GM10266 (cell line): ENCODE results near the gene TSPAN5.

Experiments
- DNase-seq: peaks from one replicate; pipeline ENCODE4 v3.0.0; 2012; ENCODE audit errors: extremely low spot score
- TF ChIP-seq, protein P1 (sequence below): IDR thresholded peaks from 2 replicates; pipeline ENCODE4 v1.5.1; 2012; ENCODE audit warnings: mild to moderate bottlenecking, low read depth; ENCODE audit not compliant: control insufficient read depth, insufficient read depth; ENCODE audit errors: missing control alignments

TSPAN5 gene

DNA sequence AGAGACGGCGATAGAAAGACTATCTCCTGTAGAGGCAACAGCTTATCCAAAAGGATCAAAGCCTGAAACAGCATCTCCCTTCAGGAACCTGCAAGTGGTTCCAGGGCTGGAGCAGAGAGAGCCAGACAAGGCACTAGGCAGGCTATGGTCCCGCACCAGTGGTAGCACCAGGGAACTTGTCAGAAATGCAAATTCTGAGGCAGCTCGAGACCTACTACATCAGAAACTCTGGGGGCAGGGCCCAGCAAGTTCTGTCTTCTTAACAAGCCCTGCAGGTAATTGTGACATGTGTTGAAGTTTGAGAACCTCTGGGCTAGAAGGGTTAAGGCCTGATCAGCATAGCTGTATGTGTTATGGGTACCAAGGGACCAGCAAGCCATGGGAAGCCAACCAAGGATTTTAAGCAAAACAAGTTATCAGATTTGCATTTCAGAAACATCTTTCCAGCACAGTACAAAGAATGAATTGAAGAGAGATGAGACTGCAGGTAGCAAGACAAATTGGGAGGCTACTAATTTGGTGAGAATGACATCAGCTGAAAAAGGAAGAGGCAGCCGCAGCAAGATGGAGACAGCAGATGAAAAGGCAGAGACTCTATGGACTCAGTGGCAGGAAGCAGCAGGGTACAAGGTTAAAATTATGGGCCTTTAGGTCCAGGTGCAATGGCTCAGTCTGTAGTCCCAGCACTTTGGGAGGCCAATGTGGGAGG lies 139.7 kb downstream of the TSPAN5 start:
- peak; percentile 20 for DNase-seq
- TF ChIP-seq, protein P1, sequence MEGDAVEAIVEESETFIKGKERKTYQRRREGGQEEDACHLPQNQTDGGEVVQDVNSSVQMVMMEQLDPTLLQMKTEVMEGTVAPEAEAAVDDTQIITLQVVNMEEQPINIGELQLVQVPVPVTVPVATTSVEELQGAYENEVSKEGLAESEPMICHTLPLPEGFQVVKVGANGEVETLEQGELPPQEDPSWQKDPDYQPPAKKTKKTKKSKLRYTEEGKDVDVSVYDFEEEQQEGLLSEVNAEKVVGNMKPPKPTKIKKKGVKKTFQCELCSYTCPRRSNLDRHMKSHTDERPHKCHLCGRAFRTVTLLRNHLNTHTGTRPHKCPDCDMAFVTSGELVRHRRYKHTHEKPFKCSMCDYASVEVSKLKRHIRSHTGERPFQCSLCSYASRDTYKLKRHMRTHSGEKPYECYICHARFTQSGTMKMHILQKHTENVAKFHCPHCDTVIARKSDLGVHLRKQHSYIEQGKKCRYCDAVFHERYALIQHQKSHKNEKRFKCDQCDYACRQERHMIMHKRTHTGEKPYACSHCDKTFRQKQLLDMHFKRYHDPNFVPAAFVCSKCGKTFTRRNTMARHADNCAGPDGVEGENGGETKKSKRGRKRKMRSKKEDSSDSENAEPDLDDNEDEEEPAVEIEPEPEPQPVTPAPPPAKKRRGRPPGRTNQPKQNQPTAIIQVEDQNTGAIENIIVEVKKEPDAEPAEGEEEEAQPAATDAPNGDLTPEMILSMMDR, result no peak

DNA sequence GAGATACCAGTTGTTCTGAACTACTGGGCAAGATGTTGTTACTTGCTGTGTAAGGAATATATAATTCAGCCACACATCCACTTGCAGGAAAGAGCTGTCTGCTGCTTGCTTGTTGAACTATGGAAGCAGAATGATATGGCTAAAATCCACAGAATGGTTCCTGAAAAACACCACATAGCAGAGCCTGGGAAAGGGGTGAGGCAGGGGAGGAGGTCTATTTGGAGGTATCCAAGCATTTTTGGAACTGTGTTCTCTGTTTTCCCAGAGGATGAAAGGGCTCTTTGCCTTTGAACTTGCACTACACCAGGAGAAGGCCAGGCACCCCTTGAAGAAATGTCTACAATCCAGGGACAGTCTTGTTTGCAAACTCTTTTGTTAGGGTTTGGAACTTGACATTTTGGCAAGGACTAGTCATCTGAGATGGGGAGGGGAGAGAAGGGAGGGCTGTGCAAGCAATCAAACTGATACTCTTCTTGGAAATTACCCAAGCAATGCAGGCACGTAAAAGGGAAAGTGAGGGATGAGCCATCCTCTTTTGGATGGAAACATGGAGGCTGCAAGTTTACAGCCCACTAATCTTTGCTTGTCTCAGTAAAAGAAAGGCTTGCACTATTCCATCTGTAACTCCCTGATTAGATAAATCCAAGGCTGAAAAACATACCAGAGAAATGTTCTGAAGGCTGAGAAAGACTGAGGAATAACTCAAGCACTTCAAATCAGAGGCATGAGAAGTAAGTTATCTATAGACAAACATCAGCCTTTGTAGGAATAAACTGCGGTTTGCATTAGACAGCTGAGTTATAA lies 141.0 kb downstream of the TSPAN5 start:
- TF ChIP-seq, protein P1, result no peak
- DNase-seq, result no peak

DNA sequence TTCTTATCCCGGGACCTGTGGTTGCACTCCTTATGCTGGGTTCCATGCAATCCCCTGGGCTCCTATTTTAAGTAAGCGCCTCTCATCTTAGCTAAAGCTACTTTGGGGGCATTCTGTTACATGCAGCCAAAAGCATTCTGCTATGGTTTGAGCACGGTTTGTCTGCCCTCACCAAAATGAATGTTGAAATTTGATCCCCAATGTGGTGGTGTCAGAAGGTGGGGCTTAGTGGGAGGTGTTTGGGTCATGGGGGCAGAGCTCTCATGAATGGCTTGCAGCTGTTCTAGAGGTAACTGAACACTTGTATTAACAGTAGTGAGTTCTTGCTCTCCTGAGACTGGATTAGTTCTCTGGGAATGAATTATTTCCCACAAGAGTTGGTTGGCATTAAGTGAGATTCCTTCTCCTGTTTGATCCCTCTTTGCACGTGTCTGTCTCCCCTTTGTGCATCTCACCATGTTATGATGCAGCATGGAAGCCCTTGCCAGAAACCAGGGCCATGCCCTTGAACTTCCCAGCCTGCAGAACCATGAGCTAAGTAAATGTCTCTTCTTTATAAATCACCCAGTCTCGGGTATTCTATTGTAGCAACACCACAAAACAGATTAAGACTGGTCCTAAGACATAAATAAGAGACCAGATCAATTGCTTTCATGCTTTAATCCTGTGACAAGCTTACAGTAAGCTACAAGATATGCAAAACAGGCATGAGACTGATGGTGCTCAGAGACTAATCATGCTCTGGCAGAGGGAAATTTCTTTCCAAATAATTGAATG lies 141.8 kb downstream of the TSPAN5 start:
- no peak for DNase-seq
- TF ChIP-seq, protein P1, result no peak

DNA sequence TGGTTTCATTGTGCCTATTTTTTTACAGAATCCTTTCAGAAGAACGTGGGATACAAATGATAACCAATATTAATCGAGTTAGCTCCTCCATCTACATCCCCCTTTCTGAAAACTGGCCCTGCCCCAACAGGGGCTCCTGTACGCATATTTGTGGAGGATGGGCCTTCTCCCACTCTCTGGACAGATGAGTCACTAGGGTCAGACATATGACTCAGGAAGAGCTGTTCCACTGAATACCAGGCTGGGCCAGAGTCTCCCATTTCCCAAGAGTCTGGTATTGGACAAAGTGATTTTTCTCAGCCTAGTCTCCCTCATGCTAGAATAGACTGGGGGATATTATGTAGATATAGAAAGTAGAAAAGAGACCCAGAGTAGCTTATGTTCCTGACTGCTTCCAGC lies 142.4 kb downstream of the TSPAN5 start:
- DNase-seq, result no peak
- TF ChIP-seq, protein P1, result no peak

DNA sequence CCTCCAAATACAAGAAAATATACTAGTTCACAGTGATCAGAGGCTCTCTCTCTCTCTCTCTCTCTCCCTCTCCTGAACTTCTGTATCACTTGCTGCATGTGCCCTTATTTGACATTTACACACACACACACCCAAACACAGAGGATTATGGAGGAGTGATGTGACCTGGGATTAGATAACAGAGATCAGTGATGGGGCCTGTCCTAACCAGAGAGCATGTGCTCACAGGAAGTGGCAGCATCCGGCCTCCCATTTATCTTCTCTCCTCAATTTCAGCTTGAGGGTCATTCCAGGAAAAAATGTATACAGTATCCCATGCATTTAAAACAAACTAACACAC lies 143.0 kb downstream of the TSPAN5 start:
- DNase-seq, result no peak
- TF ChIP-seq, protein P1, result no peak

DNA sequence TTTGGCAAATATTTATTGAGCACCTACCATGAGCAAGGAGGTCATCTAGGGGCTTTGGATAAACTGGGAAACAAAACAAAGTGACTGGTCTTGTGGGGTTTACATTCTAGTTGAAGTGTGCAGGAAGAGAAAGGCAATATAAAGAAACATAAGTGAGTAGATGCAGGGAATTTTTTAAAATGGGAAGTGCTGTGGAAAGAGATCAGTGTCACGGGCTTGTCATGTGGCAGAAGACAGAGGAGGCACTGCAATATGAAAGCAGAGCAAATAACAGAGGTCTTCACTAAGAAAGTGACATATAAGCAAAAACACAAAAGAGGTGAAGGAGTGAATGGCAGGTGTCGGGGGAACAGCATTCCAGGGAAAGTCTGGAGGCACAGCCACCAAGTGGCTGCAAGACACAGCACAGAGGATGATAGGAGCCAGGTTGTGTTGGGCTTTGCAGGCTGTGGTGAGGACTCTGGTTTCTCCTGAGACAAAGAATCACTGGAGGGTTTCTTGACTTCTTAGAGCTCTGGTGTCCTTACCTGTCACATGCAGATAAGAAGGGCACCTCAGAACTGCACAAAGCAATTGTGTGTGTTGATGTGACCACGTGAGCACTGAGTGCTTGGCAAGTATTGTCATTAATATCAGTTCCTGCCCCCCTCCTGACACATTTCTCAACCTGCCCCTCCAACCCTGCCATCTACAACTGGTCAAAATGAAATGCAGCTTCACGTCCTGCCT lies 143.5 kb downstream of the TSPAN5 start:
- TF ChIP-seq, protein P1, result no peak
- DNase-seq, result no peak
